H9 (cell line): ENCODE results near the gene PTPRR. TPM values are rescaled to one million over a fixed set of nuclear protein-coding genes. Genes with fewer than 3 reads are reported as not detected.

ENCODE experiments used
- DNase-seq: peaks from one replicate; pipeline ENCODE4 v3.0.0-alpha.2; 2017
- H2AFZ ChIP-seq: one replicate; pipeline ENCODE4 v1.6.1; 2013; ENCODE audit warnings: mild to moderate bottlenecking, low read length, control low read depth, moderate library complexity
- H2AK5ac ChIP-seq: 2 replicates; pipeline ENCODE4 v1.6.1; 2013; ENCODE audit warnings: low read length, control low read depth, mixed read lengths; ENCODE audit not compliant: insufficient read length
- H2BK120ac ChIP-seq: one replicate; pipeline ENCODE4 v1.6.1; 2013; ENCODE audit warnings: low read depth, mild to moderate bottlenecking, low read length, control low read depth, inconsistent platforms; ENCODE audit not compliant: poor library complexity, severe bottlenecking
- H2BK12ac ChIP-seq: 2 replicates; pipeline ENCODE4 v1.6.1; 2013; ENCODE audit warnings: low read length, control low read depth, mixed read lengths, low read depth; ENCODE audit not compliant: insufficient read length
- H2BK15ac ChIP-seq: 2 replicates; pipeline ENCODE4 v1.6.1; 2013; ENCODE audit warnings: low read depth, low read length, control low read depth
- H2BK20ac ChIP-seq: one replicate; pipeline ENCODE4 v1.6.1; 2013; ENCODE audit warnings: low read depth, mild to moderate bottlenecking, low read length, control low read depth, inconsistent platforms; ENCODE audit not compliant: poor library complexity, severe bottlenecking
- H2BK5ac ChIP-seq: 2 replicates; pipeline ENCODE4 v1.6.1; 2013; ENCODE audit warnings: low read length, control low read depth, mixed read lengths; ENCODE audit not compliant: insufficient read length
- H3K14ac ChIP-seq: 2 replicates; pipeline ENCODE4 v1.6.1; 2013; ENCODE audit warnings: low read length, control low read depth; ENCODE audit not compliant: insufficient read depth
- H3K18ac ChIP-seq: 2 replicates; pipeline ENCODE4 v1.6.1; 2013; ENCODE audit warnings: low read depth, mild to moderate bottlenecking, mixed read lengths, low read length, control low read depth; ENCODE audit not compliant: insufficient read length
- H3K23ac ChIP-seq: 2 replicates; pipeline ENCODE4 v1.6.1; 2013; ENCODE audit warnings: low read length, control low read depth, mixed read lengths, low read depth; ENCODE audit not compliant: insufficient read length
- H3K23me2 ChIP-seq: 2 replicates; pipeline ENCODE4 v1.6.1; 2013; ENCODE audit warnings: low read depth, mild to moderate bottlenecking, mixed read lengths, low read length, control low read depth; ENCODE audit not compliant: insufficient read length, poor library complexity, severe bottlenecking
- H3K27ac ChIP-seq: 2 replicates; pipeline ENCODE4 v1.5.1; 2013; ENCODE audit warnings: low read length, control low read depth, mixed read lengths, low read depth; ENCODE audit not compliant: insufficient read length
- H3K27me3 ChIP-seq: 2 replicates; pipeline ENCODE4 v1.6.1; 2013; ENCODE audit warnings: low read length, control low read depth, inconsistent platforms; ENCODE audit not compliant: insufficient read depth
- H3K4ac ChIP-seq: 2 replicates; pipeline ENCODE4 v1.6.1; 2013; ENCODE audit warnings: low read depth, mild to moderate bottlenecking, control low read depth, inconsistent platforms, low read length, moderate library complexity
- H3K4me1 ChIP-seq: 2 replicates; pipeline ENCODE4 v1.6.1; 2013; ENCODE audit warnings: low read length, control low read depth, inconsistent platforms; ENCODE audit not compliant: insufficient read depth
- H3K4me2 ChIP-seq: 2 replicates; pipeline ENCODE4 v1.6.1; 2013; ENCODE audit warnings: low read length, control low read depth, mixed read lengths; ENCODE audit not compliant: insufficient read length, insufficient read depth
- H3K56ac ChIP-seq: 2 replicates; pipeline ENCODE4 v1.6.1; 2013; ENCODE audit warnings: low read depth, mild to moderate bottlenecking, mixed read lengths, low read length, control low read depth; ENCODE audit not compliant: insufficient read length
- H3K79me1 ChIP-seq: 2 replicates; pipeline ENCODE4 v1.6.1; 2013; ENCODE audit warnings: low read depth, mild to moderate bottlenecking, moderate library complexity, low read length, control low read depth, inconsistent platforms; ENCODE audit not compliant: insufficient read depth, poor library complexity, severe bottlenecking
- H3K79me2 ChIP-seq: 2 replicates; pipeline ENCODE4 v1.6.1; 2013; ENCODE audit warnings: low read length, control low read depth, inconsistent platforms; ENCODE audit not compliant: insufficient read depth
- H3K9ac ChIP-seq: 2 replicates; pipeline ENCODE4 v1.6.1; 2013; ENCODE audit warnings: low read length, control low read depth, mixed read lengths; ENCODE audit not compliant: insufficient read length; ENCODE audit errors: extremely low read depth
- H3K9me3 ChIP-seq: one replicate; pipeline ENCODE4 v1.6.1; 2013; ENCODE audit warnings: low read depth, low read length, inconsistent platforms; ENCODE audit not compliant: control insufficient read depth
- H3T11ph ChIP-seq: one replicate; pipeline ENCODE4 v1.6.1; 2013; ENCODE audit warnings: mild to moderate bottlenecking, low read length, control low read depth, inconsistent platforms
- H4K20me1 ChIP-seq: one replicate; pipeline ENCODE4 v1.6.1; 2013; ENCODE audit not compliant: control insufficient read depth, insufficient read length, insufficient read depth
- H4K5ac ChIP-seq: 2 replicates; pipeline ENCODE4 v1.6.1; 2013; ENCODE audit warnings: low read depth, mild to moderate bottlenecking, mixed read lengths, low read length, control low read depth; ENCODE audit not compliant: insufficient read length
- H4K8ac ChIP-seq: replicated peaks from 2 replicates; pipeline ENCODE4 v1.6.1; 2013; ENCODE audit warnings: low read length, control low read depth, mixed read lengths, low read depth; ENCODE audit not compliant: insufficient read length
- H4K91ac ChIP-seq: 2 replicates; pipeline ENCODE4 v1.6.1; 2013; ENCODE audit warnings: low read depth, mild to moderate bottlenecking, moderate library complexity, mixed read lengths, low read length, control low read depth; ENCODE audit not compliant: insufficient read length
- H3K27ac Mint-ChIP-seq, 3 experiments: 2 replicates in 2 of 3; 3 replicates in 1 of 3; pipeline ENCODE4 v1.8.0; 2020 to 2021; ENCODE audit warnings: mixed read lengths in 3 of 3, mild to moderate bottlenecking in 1 of 3, moderate library complexity in 1 of 3
- H3K27me3 Mint-ChIP-seq: 2 replicates; pipeline ENCODE4 v1.8.0; 2021; ENCODE audit warnings: low read depth, mild to moderate bottlenecking, moderate library complexity, mixed read lengths
- H3K36me3 Mint-ChIP-seq, 3 experiments: 2 replicates in 2 of 3; 3 replicates in 1 of 3; pipeline ENCODE4 v1.8.0; 2020 to 2021; ENCODE audit warnings: low read depth in 3 of 3, mixed read lengths in 3 of 3; ENCODE audit not compliant: insufficient read depth in 1 of 3
- H3K4me1 Mint-ChIP-seq, 2 experiments: 2 replicates each; pipeline ENCODE4 v1.8.0; 2020; ENCODE audit warnings: mixed read lengths in 2 of 2
- H3K4me3 Mint-ChIP-seq, 2 experiments: 2 replicates in 1 of 2; 3 replicates in 1 of 2; pipeline ENCODE4 v1.8.0; 2020 to 2021; ENCODE audit warnings: mild to moderate bottlenecking in 2 of 2, mixed read lengths in 2 of 2, moderate library complexity in 1 of 2
- H3K9me3 Mint-ChIP-seq, 2 experiments: 2 replicates in 1 of 2; 3 replicates in 1 of 2; pipeline ENCODE4 v1.8.0; 2020; ENCODE audit warnings: mild to moderate bottlenecking in 2 of 2, mixed read lengths in 2 of 2, moderate library complexity in 1 of 2
- whole genome bisulfite sequencing: extraction: QIAGEN DNeasy Blood & Tissue Kit; methylation state at CpG from one replicate; pipeline ENCODE4 v1.1.7; 2013; ENCODE audit warnings: missing lambda C conversion rate, low lambda C conversion rate, mixed read lengths; ENCODE audit not compliant: insufficient read length; ENCODE audit errors: extremely low coverage; 5-methylcytosine and 5-hydroxymethylcytosine counted together
- total RNA-seq: library from RNA; stranded (reverse); gene quantifications from 2 replicates; pipeline ENCODE4 v1.2.1, GENCODE V29; 2021
- TF ChIP-seq, protein P1 (sequence below): fragments of 200-600 bp; sonication (generic); conservative IDR thresholded peaks from 3 replicates; pipeline ENCODE4 v1.8.0; 2021; ENCODE audit warnings: antibody characterized with exemption, mild to moderate bottlenecking

Gene PTPRR
- total RNA-seq, 1 experiment from 2014 or later, result 0.22 TPM

DNA sequence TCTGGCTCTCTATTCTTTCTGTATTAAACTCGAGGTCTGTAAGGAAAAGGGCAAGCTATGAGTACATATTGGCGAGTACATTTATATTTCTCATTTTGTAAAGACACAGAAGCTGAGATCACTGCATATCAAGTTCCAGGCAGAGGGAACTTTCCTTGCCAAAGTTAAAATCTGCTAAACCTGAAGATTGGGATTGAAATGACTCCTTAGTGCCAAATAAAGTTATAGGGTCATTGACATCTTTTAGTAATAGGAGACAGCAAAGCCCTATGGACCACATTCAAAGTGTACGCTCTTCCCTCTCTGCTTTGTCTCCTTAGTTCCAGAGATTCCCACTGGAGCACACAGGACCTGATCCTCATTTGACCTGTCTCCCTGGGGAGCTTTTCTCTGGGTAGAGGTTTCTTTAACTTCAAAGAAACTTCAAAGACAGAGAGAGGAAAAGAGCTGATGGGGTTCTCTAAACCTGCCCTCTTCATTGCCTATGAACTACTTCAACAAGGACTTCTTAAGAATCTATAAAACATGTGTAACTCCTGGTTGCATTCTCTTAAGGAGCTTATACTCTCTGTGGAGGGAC, 42.6 kb upstream of the PTPRR start:
- H3K18ac ChIP-seq, result no peak overlapping the region
- no peaks in the 10 kb centered on the region for H3K27me3 ChIP-seq
- H4K8ac ChIP-seq, result no peak overlapping the region
- Mint-ChIP-seq H3K27me3 (no peaks in the 10 kb centered on the region), H3K4me1 (peaks cover 2% of the 10 kb centered on the region in 2 experiments; a peak in 1 of 4 replicates), H3K4me3 (no peak overlapping the region), H3K27ac (no peak overlapping the region), H3K36me3 (no peaks in the 10 kb centered on the region), H3K9me3 (no peaks in the 10 kb centered on the region)
- no peaks in the 10 kb centered on the region for H3K4me1 ChIP-seq
- H3K79me1 ChIP-seq, result no peaks in the 10 kb centered on the region
- H3K56ac ChIP-seq, result no peak overlapping the region
- no CpG with 5 or more reads among the region's 3 CpGs for WGBS
- H3K79me2 ChIP-seq, result no peaks in the 10 kb centered on the region
- no peak overlapping the region for H4K91ac ChIP-seq
- no peak overlapping the region for H2BK20ac ChIP-seq
- no peak overlapping the region for H2AFZ ChIP-seq
- H3K27ac ChIP-seq, result no peak overlapping the region
- H3K9me3 ChIP-seq, result no peaks in the 10 kb centered on the region
- no peak overlapping the region for H2BK15ac ChIP-seq
- no peak overlapping the region for H4K5ac ChIP-seq
- no peak for DNase-seq
- H3K23me2 ChIP-seq, result no peaks in the 10 kb centered on the region
- H4K20me1 ChIP-seq, result no peaks in the 10 kb centered on the region
- H3K4ac ChIP-seq, result no peak overlapping the region
- no peak overlapping the region for H3K23ac ChIP-seq
- H3K14ac ChIP-seq, result no peak overlapping the region
- no peak overlapping the region for H2AK5ac ChIP-seq
- no peak overlapping the region for H3K4me2 ChIP-seq
- H2BK120ac ChIP-seq, result no peak overlapping the region
- TF ChIP-seq, protein P1, sequence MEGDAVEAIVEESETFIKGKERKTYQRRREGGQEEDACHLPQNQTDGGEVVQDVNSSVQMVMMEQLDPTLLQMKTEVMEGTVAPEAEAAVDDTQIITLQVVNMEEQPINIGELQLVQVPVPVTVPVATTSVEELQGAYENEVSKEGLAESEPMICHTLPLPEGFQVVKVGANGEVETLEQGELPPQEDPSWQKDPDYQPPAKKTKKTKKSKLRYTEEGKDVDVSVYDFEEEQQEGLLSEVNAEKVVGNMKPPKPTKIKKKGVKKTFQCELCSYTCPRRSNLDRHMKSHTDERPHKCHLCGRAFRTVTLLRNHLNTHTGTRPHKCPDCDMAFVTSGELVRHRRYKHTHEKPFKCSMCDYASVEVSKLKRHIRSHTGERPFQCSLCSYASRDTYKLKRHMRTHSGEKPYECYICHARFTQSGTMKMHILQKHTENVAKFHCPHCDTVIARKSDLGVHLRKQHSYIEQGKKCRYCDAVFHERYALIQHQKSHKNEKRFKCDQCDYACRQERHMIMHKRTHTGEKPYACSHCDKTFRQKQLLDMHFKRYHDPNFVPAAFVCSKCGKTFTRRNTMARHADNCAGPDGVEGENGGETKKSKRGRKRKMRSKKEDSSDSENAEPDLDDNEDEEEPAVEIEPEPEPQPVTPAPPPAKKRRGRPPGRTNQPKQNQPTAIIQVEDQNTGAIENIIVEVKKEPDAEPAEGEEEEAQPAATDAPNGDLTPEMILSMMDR, result no peak
- H2BK5ac ChIP-seq, result no peak overlapping the region
- H3T11ph ChIP-seq, result no peak overlapping the region
- no peak overlapping the region for H3K9ac ChIP-seq
- no peak overlapping the region for H2BK12ac ChIP-seq
